Muscle layer of duodenum (tissue), 2 donors: ENCODE results near the gene ATF5.
A peak's percentile ranks its signal among the peaks of the same experiment; 100 is the strongest.

ENCODE experiments used
- H3K27ac ChIP-seq: one replicate; pipeline ENCODE4 v1.7.0; 2013; ENCODE audit warnings: mild to moderate bottlenecking, low read length
- H3K27me3 ChIP-seq: one replicate; pipeline ENCODE4 v1.7.0; 2013; ENCODE audit warnings: low read depth, mild to moderate bottlenecking, control low read depth, low read length
- H3K36me3 ChIP-seq, 2 donors: one replicate each; pipeline ENCODE4 v1.7.0; 2013; ENCODE audit warnings: low read length in 2 of 2, control low read depth in 1 of 2, mild to moderate bottlenecking in 1 of 2; ENCODE audit not compliant: insufficient read depth in 2 of 2, control insufficient read depth in 1 of 2
- H3K4me1 ChIP-seq, 2 donors: one replicate each; pipeline ENCODE4 v1.7.0; 2013; ENCODE audit warnings: low read length in 2 of 2, mild to moderate bottlenecking in 2 of 2, control low read depth in 1 of 2, moderate library complexity in 1 of 2; ENCODE audit not compliant: insufficient read depth in 2 of 2, control insufficient read depth in 1 of 2
- H3K4me3 ChIP-seq, 2 donors: one replicate each; pipeline ENCODE4 v1.7.0; 2013; ENCODE audit warnings: low read length in 2 of 2, low read depth in 1 of 2, mild to moderate bottlenecking in 1 of 2
- H3K9me3 ChIP-seq, 2 donors: one replicate each; pipeline ENCODE4 v1.7.0; 2013; ENCODE audit warnings: low read length in 2 of 2, control low read depth in 1 of 2, mild to moderate bottlenecking in 1 of 2; ENCODE audit not compliant: control insufficient read depth in 1 of 2
- donor health status: healthy.

The ATF5 gene, protein sequence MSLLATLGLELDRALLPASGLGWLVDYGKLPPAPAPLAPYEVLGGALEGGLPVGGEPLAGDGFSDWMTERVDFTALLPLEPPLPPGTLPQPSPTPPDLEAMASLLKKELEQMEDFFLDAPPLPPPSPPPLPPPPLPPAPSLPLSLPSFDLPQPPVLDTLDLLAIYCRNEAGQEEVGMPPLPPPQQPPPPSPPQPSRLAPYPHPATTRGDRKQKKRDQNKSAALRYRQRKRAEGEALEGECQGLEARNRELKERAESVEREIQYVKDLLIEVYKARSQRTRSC

DNA sequence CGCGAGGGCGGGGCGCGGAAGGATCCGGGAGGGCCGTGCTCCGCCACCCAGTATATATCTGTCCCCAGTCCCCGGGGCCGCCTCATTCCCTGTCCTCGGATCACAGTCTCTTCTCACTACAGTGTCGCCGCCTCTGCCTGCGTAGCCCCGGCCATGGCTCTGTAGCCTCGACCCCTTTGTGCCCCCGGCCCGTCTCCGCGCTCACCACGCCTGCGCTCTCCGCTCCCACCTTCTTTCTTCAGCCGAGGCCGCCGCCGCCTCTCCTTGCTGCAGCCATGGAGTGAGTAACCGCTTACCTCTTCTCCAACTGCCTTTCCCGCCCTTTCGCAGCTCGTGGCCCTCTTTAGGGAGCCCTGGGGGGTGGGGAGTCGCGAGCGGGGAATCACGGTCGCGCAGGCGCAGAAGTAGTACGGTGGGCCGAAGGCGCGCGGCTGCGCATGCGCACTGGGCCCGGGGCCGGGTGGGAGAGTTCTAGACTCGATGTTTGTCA is at the start of gene ATF5, which contains the start of gene NUP62:
Gene ATF5, plus strand, starts transcription at position 85 of the 490 bp plus-strand sequence. CDS start 1,646 bp downstream, outside the sequence.
Gene NUP62, minus strand, starts transcription at position 384 of the 490 bp plus-strand sequence. CDS start 19,697 bp downstream, outside the sequence.
- H3K27ac ChIP-seq = peak within 1 kb of the TSS; percentile 88
- H3K4me1 ChIP-seq = peaks cover 7 to 20% of the 10 kb centered on the region in 2 donors
- H3K27me3 ChIP-seq = no peaks in the 10 kb centered on the region
- peak within 1 kb of the TSS; percentile 90 to 100 for H3K4me3 ChIP-seq
- no peaks in the 10 kb centered on the region for H3K9me3 ChIP-seq
- peaks cover 12 to 15% of the 10 kb centered on the region in 2 donors for H3K36me3 ChIP-seq

DNA sequence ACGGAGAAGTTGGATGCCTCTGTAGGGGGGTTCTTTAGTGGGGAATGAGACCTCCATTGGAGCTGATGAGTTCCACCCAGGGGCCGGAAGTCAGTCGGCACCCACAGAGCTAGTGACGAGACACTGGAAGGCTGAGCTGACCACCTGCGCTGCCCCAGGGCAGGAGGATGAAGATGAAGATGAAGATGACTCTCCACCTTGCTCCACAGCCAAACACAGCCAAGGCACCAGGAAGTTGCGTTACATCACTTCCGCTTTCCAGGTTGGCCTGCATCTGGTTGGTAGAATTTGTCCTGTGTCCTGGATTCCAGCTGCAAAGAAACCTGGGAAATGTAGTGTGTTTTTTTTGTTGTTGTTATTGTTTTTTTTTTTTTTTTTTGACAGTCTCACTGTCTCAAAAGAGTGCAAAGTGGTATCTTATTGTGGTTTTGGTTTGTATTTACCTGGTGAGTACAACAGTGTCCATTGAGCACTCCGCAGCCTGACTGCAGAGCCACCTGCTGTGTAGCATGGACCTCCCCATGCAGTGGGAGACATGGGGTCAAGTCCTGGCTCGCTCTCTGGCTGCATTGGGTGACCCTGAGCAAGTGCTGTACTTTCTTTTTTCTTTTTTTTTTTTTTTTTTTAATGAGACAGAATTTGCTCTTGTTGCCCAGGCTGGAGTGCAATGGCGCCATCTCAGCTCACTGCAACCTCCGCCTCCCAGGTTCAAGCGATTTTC is 49.6 kb upstream of the ATF5 start:
- H3K27me3 ChIP-seq = no peaks in the 10 kb centered on the region
- peaks cover 10 to 28% of the 10 kb centered on the region in 2 donors for H3K4me1 ChIP-seq
- no peak overlapping the region for H3K27ac ChIP-seq
- H3K9me3 ChIP-seq = no peaks in the 10 kb centered on the region
- peaks cover 41 to 67% of the 10 kb centered on the region in 2 donors for H3K36me3 ChIP-seq
- no peak overlapping the region for H3K4me3 ChIP-seq

DNA sequence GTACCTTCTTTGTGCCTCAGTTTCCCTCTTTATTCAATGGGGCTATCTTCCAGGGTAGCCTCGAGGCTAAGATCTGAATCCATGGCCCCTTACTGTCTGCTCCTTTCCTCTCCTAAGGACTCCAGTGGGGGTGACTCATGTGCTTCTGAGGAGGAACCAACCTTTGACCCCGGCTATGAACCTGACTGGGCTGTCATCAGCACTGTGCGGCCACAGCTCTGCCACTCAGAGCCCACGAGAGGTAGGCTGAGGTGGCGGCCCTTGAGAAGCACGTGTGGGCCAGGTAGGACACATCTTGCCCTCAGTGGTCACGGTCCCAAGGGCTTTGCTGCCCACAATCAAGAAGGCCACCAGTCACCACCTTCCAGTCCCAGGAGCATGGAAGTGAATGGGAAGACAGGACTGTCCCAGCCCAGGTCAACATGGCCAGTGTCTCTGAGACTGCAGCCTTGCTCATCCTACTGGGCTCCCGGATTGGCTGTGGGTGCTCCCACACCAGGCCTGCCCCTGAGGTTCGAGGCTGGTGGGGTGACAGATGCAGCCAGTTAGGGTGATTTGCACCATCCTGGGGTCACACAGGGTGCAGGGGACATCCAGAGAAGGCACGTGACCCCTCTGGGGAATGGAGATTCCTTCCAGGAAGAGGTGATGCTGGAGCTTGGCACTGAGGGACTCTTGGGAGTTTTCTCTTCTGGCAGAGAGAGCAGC is 48.7 kb upstream of the ATF5 start:
- H3K9me3 ChIP-seq = no peaks in the 10 kb centered on the region
- peaks cover 48 to 74% of the 10 kb centered on the region in 2 donors for H3K36me3 ChIP-seq
- H3K27ac ChIP-seq = no peak overlapping the region
- H3K4me3 ChIP-seq = no peak overlapping the region
- H3K4me1 ChIP-seq = peaks cover 10 to 19% of the 10 kb centered on the region in 2 donors
- no peaks in the 10 kb centered on the region for H3K27me3 ChIP-seq

DNA sequence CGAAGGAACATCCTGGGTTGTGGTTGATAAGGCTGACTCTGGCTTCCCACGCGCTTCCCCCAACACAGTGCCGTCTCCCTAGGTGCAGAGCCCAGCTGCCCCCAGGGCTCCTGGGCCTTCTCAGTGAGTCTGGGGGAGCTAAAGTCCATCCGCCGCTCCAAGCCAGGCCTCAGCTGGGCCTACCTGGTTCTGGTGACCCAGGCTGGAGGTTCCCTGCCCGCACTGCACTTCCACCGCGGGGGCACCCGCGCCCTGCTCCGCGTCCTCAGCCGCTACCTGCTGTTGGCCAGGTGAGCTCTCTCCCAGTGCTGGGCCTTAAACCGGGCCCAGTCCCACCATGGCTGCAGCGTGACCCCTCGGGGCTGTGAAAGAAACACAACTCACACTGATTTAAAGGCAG is 47.8 kb upstream of the ATF5 start:
- no peaks in the 10 kb centered on the region for H3K27me3 ChIP-seq
- peaks cover 6 to 13% of the 10 kb centered on the region in 2 donors for H3K4me1 ChIP-seq
- no peaks in the 10 kb centered on the region for H3K9me3 ChIP-seq
- peaks cover 48 to 76% of the 10 kb centered on the region in 2 donors for H3K36me3 ChIP-seq
- no peak overlapping the region for H3K4me3 ChIP-seq
- H3K27ac ChIP-seq = no peak overlapping the region

DNA sequence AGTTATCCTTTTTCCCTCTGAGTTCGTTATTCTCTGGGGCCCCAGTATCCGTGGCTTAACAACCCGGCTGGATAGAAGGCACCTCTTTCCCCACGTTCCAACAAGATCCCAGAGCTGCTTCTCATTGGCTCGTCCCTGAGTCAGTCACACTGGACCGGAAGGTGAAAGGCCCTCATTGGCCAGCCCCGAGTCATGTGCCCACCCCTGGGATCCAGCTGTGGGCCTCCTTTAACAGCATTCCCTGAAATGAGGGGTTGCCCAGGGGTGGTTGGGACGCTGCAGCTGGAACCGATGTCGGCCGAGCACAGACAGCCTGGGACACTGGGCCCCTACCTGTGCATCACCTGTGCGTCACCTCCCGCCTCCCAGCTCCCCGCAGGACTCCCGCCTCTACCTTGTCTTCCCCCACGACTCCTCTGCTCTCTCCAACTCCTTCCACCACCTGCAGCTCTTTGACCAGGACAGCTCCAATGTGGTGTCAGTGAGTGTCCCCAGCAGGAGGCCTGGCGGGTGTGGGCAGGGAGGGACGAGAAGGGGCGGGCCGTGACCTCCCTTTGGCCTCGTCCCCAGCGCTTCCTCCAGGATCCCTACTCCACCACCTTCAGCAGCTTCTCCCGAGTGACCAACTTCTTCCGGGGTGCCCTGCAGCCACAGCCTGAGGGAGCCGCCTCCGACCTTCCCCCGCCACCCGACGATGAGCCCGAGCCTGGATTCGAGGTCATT is 47.2 kb upstream of the ATF5 start:
- Histone ChIP-seq H3K36me3 (peaks cover 48 to 74% of the 10 kb centered on the region in 2 donors), H3K9me3 (no peaks in the 10 kb centered on the region), H3K4me1 (peaks cover 6 to 13% of the 10 kb centered on the region in 2 donors), H3K27me3 (no peaks in the 10 kb centered on the region), H3K4me3 (no peak overlapping the region), H3K27ac (no peak overlapping the region)

DNA sequence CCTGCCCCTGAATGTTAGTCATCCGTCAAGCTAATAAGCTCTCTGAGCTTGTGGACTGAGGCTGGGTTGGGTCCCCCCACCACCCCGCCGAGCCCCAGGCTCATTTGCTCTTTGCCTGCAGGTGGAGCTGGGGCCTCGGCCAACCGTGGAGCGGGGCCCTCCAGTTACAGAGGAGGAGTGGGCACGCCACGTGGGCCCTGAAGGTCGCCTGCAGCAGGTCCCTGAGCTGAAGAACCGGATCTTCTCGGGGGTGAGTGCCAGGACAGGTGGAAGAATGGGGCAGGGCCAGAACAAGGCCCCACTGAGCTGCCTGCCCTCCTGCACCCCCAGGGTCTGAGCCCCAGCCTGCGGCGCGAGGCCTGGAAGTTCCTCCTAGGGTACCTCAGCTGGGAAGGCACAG is 46.4 kb upstream of the ATF5 start:
- Histone ChIP-seq H3K36me3 (peaks cover 48 to 73% of the 10 kb centered on the region in 2 donors), H3K4me3 (no peak overlapping the region), H3K27me3 (no peaks in the 10 kb centered on the region), H3K4me1 (peaks cover 6 to 13% of the 10 kb centered on the region in 2 donors), H3K9me3 (no peaks in the 10 kb centered on the region), H3K27ac (no peak overlapping the region)

DNA sequence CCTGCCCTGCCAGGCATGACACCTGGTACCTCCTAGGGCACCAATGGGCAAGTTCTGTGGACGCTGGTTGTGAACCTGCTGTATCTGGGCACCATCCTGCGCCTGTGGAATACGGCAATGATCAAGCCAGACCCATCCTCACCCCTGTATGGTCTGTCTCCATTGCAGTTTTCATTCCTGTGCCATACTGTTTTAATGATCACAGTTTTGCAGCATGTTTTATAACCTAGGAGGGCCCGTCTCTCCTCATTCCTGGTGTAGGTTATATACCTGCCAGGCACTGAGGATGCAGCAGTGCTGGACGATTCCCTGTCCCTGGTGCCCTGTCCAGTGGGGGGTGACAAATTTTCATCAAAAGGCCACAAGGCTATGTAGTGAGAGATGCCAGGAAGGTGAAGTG is 45.9 kb upstream of the ATF5 start:
- H3K36me3 ChIP-seq = peaks cover 48 to 76% of the 10 kb centered on the region in 2 donors
- H3K4me1 ChIP-seq = peaks cover 6 to 10% of the 10 kb centered on the region in 2 donors
- H3K27me3 ChIP-seq = no peaks in the 10 kb centered on the region
- no peaks in the 10 kb centered on the region for H3K9me3 ChIP-seq
- H3K27ac ChIP-seq = no peak overlapping the region
- H3K4me3 ChIP-seq = no peak overlapping the region

DNA sequence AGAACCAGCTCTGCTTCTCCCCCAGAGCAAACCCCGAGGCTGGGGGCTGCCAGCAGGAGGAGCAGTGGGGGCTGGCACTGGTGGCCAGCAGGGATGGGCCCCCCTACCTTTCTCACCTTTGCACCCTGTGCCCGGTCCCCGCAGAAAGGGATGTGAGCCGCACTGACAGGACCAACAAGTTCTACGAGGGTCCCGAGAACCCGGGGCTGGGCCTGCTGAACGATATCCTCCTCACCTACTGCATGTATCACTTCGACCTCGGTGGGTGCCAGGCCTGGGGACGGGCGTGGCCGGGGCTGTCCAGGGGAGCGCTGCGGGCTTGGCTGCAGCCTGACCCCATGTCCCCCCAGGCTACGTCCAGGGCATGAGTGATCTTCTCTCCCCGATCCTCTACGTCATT is 44.9 kb upstream of the ATF5 start:
- Histone ChIP-seq H3K4me3 (no peak overlapping the region), H3K4me1 (no peaks in the 10 kb centered on the region), H3K36me3 (peaks cover 48 to 78% of the 10 kb centered on the region in 2 donors), H3K9me3 (no peaks in the 10 kb centered on the region), H3K27me3 (no peaks in the 10 kb centered on the region), H3K27ac (no peak overlapping the region)

DNA sequence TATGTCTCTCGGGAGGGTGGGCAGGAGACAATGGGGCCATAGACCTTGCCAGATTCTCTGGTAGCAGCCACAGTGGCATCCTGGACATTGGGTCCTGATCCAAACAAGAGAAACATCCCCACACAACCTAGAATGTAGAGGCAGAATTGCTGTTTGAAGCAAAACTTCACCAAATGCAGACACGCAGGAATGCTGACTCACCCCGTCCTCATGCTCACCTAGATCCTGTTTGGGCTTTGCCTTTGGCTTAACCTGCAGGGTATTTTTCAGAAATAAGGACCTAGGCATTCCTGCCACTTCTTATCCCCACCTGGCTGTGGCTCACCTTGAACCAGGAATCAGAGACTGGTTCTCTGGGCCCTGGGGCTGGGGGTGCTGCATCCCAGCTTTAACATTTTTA is 44.2 kb upstream of the ATF5 start:
- H3K27ac ChIP-seq = no peak overlapping the region
- no peaks in the 10 kb centered on the region for H3K9me3 ChIP-seq
- no peak overlapping the region for H3K4me3 ChIP-seq
- peaks cover 48 to 72% of the 10 kb centered on the region in 2 donors for H3K36me3 ChIP-seq
- H3K27me3 ChIP-seq = no peaks in the 10 kb centered on the region
- peaks cover 0 to 2% of the 10 kb centered on the region in 2 donors for H3K4me1 ChIP-seq

DNA sequence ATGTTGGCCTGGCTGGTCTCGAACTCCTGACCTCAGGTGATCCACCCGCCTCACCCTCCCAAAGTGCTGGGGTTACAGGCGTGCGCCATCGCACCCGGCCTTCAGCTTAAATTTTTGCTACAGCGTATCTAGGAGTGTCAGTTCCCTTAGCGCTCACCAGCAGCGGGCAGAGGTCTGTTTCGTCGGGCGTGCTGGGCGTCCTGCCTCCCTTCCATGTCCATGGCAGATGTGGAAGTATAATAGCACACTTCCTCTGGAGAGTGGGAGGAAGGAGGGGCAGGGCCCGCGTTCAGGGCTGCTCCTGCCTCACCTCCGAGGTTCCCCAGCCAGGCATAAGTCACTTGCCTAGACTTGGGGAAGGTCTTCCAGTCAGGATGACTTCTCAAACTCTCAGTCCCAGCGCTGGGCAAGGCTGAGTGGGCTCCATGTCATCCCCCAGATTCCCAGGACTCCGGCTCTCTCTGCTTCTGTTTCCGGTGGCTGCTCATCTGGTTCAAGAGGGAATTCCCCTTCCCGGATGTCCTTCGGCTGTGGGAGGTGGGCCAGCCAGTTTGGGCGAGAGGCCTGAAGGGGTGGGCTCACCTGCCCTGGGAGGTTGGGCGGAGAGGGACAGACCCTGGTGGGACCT is 41.9 kb upstream of the ATF5 start:
- Histone ChIP-seq H3K27ac (no peak overlapping the region), H3K36me3 (peaks cover 28 to 48% of the 10 kb centered on the region in 2 donors), H3K4me3 (no peak overlapping the region), H3K27me3 (no peaks in the 10 kb centered on the region), H3K4me1 (peaks cover 0 to 9% of the 10 kb centered on the region in 2 donors), H3K9me3 (no peaks in the 10 kb centered on the region)
